SU-DHL-6 (cell line): ENCODE data around the gene CDH3.

Experiments used
- CTCF ChIP-seq: fragments of 200-600 bp; sonication (generic); IDR thresholded peaks from one replicate; pipeline ENCODE4 v1.5.1; 2017; ENCODE audit warnings: antibody characterized with exemption, mild to moderate bottlenecking, low read length, moderate library complexity; ENCODE audit not compliant: insufficient read depth, poor library complexity, severe bottlenecking
- EZH2phosphoT487 ChIP-seq: fragments of 200-600 bp; sonication (generic), shearing (Covaris generic); conservative IDR thresholded peaks from 2 replicates; pipeline ENCODE4 v1.6.1; 2018; ENCODE audit warnings: mild to moderate bottlenecking, antibody characterized with exemption, low read length, moderate library complexity, mixed read lengths

- no peak for TF ChIP-seq CTCF
- TF ChIP-seq EZH2phosphoT487: no peak
Measured at GRCh38 chr16:68685685-68686478, 40.8 kb downstream of the CDH3 start.
